DMS153 treated with DMSO at 0.1 percent for 48 hours (cell line): ENCODE data around the gene RLF.
"Not testable (repeated sequence)": the region's sequence is repeated elsewhere in the genome, so short reads cannot be mapped to it uniquely, and the experiment has no call there.

Experiments
- DNase-seq: peaks from one replicate; lab custom pipeline; 2025; ENCODE audit not compliant: unreplicated experiment; lab: John Stamatoyannopoulos, UW

RLF gene

DNA sequence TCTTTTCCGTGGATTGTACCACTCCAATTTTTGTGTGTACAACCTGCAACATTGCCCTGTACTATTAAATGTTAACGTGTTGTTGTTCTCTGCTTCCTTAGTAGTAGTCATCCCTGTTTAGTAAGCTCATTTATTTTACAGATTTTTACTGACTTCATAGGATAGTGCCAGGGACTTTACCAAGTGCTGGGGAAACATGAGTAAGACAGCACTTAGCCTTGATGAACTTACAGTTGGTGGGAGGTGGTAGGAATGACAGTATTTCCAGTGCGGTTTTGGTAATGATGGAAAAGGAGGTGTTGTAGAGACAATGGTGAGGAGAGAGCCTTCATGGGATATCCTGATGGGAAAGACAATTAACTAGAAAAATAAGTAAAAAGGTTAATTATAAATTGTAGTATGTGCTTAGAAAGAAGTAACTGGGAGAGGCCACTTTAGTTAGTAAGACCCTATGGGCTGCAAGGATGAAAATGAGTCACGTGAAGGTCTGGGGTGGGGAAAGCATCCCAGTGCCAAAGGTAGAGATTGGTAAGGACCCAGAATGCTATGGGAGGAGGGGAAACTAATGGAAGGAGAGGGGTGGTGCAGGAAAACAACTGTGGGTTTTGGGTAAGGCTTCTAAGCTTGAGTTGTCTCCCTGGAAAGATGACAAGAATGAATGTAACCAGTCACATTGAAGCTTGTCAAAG lies 1.7 kb downstream of the RLF start:
- no peak for DNase-seq

DNA sequence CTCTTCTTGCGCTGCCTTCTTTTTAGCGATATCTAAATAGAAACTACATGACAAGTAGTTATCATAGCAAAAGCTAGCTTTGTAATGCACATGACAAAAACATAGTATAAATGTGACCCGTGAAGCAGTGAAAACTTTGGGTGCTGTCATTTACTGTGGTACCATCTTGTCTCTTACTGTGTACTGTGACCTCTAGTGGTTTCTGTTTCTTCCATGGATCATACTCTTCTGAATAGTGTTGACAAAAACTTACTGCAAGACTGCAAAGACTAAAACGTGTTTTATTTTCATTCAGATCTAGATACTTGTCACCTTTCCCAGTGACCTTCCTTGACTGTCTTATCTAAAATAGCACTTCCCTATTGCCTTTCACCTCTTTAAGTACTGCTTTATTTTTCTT lies 6.1 kb downstream of the RLF start:
- no peak for DNase-seq

DNA sequence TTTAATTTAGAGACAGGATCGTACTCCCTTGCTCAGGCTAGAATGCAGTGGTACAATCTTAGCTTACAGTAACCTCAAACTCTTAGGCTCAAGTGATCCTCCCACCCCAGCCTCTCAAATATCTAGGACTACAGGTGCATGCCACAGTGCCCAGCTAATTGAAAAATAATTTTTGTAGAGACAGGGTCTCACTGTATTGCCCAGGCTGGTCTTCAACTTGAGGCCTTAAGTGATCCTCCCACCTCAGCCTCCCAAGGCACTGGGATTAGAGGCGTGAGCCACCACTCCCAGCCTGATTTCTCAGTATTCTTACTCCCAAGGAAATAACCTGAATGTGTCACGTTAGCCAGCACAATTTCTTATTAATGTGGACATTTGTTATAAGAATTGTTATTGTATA lies 9.8 kb downstream of the RLF start:
- no peak for DNase-seq

DNA sequence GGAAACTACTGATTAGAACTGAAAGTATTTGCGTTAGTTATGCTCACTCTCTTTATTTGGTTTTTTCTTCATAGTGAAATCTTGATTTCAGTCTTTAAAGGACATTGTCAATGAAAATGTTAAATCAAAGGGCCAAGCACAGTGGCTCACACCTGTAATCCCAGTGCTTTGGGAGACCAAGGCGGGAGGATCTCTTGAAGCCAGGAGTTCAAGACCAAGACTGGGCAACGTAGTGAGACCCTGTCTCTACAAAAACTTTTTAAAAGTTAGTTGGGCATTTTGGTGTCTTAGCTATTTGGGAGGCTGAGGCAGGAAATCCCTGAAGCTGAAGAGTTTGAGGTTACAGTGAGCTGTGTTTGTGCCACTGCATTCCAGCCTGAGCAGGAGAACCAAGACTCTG lies 13.6 kb downstream of the RLF start:
- no peak for DNase-seq

DNA sequence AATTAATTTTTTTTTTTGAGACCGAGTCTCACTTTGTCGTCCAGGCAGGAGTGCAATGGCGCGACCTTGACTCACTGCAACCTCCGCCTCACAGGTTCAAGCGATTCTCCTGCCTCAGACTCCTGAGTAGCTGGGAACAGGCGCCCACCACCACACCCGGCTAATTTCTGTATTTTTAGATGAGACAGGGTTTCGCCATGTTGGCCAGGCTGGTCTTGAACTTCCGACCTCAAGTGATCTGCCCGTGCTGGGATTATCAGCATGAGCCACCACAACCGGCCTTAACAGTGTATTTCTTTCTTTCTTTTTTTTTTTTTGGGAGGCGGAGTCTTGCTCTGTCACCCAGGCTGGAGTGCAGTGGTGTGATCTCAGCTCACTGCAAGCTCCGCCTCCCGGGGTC lies 15.8 kb downstream of the RLF start:
- not testable (repeated sequence) for DNase-seq

DNA sequence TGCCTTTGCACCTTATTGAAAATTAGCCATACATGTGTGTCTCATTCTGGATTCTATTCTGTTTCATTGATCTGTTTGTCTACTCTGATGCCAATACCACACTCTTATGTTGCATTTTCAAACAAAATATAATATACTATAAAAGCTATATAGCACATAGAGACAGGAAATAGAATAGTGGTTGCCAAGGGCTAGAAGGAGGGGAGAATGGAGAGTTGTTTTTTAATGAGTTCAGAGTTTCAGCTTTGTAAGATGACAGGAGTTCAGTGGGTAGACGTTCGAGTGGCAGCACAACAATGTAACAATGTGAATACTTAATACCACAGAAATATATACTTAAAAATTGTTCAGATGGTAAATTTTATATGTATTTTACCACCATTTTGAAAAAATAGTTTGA lies 17.0 kb downstream of the RLF start:
- no peak for DNase-seq

DNA sequence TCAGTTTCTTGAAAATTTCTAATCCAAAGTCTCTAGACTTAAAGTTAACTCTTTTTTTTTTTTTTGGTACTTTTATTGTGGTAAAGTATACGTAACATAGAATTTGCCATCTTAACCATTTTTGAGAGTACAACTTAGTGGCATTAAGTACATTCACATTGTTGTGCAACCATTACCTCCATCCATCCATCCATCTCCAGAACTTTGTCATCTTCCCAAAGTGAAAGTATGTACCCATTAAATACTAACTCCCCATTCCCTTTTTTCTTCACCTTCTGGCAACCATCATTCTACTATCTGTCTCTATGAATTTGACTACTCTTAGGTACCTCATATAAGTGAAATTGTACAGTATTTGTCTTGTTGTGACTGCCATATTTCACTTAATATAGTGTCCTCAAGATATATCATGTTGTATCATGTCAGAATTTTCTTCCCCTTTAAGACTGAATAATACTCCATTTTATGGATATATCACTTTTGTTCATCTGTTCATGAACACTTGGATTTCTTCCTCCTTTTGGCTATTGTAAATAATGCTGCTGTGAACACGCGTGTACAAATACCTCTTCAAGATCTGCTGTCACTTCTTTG lies 18.4 kb downstream of the RLF start:
- no peak for DNase-seq

DNA sequence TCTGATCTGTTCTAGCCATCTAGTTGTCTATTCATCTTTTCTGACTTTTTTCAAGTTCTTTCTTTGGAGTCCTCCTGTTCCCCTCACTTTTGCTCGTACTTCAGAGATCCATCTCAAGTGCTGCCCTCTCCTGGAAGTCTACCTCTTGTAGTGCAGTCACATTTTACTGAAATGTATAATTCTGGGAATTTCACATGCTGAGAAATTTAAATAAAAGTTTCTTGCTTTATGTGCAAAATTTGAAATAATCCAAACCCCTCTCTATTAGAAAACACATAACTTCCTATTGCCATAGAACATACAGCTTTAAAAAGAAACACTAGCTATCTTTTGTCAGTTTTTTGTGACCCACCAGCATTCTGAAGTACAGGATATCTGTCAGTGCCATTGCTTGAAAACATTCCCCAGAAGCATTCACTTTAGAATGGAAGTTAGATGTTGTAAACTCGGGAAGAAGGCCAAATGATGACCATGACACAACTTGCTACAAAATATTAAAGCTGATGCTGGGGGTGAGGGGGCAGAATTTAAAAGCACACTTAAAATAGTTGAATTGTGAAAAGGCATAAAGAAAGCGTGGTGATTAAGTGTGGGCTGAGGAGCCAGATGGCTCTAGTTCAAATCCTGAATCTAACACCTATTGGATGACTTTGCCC lies 22.0 kb downstream of the RLF start:
- no peak for DNase-seq

DNA sequence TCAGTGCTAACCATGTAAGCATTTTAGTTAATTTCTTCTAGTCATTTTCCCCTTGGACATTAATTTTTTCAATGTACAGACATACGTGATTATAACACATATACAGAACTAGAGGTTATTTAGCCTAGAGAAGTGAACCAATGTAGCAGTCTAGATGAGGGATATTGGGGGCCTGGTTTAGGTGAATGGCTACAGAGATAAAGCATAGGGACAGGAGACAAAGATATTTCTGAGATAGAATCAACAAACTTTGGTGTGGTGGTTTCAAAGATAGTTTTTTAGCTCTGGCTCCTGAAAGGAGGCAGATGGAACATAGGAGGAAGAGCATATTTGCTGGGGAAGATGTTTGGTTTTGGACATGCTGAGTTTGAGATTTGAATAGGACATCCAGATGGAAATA lies 23.0 kb downstream of the RLF start:
- DNase-seq: no peak

DNA sequence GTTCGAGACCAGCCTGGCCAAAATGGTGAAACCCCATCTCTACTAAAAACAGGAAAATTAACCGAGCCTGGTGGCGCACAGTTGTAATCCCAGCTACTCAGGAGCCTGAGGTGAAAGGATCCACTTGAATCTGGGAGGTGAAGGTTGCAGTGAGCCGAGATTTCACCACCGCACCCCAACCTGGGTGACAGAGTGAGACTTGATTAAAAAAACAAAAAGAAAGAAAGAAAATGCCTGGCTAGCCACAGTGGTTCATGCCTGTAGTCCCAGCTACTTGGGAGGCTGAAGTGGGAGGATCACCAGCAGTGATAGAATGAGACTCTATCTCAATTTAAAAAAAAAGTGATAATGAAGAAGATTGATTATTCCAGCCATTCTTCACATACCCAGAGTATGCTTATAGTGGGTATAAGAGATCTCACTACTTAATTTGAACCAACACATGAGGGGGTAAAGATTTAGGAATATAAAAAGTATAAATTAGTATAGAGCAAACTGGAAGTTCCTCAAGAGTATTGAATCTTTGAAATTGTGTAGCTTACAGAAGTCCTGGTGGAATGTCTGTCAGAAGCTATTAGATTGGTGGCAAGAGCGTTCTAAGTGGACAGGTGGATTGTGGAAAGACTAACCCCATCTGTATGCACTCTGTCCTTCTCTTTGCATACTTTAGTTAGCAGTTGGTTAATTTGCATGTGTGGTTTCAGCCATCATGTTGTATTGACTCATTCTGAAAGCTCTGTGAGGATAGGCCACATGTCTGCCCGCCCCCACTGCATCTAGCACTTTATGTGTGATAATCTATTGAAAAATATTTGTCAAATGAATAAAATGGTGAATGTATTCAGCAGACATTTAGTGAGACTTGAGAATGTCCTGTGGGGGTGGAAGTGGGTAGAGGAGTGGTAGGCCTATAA lies 25.0 kb downstream of the RLF start:
- no peak for DNase-seq

DNA sequence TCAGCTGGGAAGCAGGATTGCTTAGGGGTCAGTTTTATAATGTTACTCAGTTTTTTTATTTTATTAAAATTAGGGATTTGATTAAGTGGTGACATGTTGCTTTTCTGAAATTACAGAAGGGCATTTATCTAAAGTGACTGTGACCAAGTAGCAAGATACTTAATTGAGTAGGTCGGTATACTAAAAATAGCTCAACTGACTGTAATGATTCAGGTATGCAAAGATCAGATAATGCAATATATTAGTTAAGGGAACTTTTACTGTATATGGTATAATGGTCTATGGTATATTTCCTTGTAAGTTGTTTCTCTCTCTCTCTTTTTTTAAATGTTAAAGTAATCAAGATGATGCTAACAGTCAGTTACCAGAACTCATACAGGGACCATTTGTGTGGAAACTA lies 26.2 kb downstream of the RLF start:
- DNase-seq: no peak

DNA sequence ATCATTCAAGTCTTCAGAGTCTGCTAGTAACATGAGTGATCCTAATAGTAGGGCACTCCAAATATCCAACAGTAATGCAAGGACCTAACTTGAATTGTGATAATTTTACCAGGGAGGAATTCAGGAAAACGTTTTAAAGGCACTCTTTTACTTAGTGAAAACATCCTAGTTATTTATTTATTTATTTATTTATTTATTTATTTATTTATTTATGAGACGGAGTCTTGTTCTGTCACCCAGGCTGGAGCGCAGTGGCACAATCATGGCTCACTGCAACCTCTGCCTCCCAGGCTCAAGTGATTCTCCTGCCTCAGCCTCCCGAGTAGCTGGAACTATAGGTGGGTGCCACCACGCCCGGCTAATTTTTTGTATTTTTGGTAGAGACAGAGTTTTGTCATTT lies 33.5 kb downstream of the RLF start:
- DNase-seq: not testable (repeated sequence)

DNA sequence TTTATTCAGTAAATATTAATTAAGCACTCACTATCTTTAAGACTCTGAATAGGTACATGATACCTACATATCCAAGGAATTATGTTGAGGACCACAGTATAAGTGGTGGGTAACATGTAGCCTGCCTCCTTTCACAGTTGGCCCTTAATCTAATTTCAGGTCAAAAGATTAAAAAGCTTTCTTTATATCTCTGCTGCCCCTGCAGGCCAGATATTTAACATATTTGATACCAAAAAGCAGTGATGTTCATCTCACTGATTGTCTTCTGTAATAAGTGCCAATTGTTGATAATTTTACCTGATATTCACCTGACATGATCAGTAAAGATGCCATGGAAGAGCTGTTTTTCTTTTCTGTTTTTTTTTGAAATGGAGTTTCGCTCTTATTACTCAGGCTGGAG lies 36.5 kb downstream of the RLF start:
- no peak for DNase-seq

DNA sequence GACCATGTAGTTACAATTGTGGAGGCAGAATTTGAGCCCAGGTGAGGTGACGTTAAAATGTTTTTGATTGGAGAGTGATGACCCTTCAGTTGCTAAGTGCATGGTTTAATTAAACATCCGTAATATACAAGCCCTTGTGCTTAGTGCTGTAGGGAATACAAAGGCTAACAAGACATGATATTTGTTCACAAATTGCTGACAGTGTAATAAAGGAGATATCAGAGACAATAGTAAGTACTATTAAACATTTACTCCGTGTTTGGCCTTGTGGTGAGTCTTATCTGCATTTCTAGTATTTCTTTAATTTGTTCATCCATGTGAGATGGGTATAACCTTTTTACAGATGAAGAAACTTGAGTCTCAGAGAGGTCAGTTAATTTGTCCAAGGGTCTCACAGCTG lies 37.9 kb downstream of the RLF start:
- no peak for DNase-seq

DNA sequence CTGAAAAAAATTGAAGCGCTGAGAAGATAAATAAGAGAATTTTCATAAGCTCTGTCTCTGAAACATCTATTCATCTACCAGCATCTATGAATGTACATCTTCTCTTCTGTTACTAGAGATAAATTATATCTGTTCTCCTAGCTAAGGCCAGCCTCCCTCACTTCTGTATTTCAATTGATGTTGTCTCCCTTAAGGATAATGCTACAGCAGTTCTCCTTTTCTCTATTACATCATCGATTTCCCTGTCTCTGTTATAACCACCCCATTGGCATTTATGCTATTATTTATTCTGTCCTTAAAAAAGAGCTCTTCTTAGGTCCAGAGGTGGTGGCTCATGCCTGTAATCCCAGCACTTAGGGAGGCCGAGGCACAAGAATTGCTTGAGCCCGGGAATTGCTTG lies 43.7 kb downstream of the RLF start:
- DNase-seq: no peak

DNA sequence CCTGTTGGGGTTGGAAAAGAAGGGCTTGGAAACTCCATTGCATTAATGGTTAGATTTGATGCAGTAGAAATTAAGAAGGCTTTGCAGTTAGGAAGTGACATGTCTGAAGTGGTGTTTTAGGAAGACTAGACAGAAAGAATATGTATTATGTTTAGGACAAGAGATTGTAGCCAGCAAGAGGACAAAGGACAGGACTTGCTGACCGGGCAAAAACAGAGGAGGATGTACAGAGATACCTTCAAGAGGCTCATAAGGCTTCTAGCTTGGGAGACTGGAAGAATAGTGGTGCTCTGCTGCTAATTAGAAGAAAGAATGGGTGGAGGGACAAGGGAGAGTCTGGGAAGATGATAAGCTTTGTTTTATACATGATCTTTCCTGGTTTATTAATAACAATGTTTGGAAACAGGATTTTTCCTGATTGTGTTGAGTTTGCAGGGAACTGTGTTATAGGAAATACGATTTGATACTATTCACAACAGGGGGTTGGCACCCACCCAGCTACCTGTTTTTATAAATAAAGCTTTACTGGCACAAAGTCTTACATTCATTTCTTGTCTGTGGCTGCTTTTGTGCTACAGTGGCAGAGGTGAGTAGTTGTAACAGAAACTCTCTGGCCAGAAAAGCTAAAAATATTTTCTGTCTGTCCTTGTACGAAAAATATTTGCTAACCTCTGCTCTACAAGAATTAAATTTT lies 49.5 kb downstream of the RLF start:
- no peak for DNase-seq

DNA sequence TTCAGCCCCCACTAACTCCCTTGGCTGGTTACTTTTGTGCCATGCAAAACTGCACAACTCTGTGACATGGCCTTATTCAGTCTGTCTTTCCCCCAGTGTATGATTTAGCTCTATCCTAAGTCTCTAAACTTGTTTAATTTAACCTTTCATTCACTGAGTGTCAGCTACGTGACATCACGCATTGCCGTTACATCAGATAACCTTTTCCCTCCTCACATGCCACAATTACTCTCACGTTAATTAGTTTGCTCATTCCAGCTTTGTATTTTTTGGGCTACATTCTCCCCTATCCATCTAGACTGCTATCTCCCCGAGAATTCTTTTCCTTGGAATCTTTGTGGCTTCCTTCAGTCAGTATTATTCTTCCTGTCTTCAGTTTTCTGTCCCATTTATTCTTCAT lies 57.1 kb downstream of the RLF start:
- no peak for DNase-seq

DNA sequence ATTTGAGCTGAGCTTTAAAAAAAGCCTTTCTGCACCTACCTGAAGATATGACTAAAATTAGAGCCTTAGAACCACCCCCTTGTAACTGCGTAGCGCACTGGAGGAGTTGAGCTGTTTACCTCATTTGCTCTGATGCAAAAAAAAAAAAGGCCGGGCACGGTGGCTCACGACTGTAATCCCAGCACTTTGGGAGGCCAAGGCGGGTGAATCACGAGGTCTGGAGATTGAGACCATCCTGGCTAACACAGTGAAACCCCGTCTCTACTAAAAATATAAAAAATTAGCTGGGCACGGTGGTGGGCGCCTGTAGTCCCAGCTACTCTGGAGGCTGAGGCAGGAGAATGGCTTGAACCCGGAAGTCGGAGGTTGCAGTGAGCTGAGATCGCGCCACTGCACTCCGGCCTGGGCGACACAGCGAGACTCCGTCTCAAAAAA lies 60.3 kb downstream of the RLF start:
- not testable (repeated sequence) for DNase-seq

DNA sequence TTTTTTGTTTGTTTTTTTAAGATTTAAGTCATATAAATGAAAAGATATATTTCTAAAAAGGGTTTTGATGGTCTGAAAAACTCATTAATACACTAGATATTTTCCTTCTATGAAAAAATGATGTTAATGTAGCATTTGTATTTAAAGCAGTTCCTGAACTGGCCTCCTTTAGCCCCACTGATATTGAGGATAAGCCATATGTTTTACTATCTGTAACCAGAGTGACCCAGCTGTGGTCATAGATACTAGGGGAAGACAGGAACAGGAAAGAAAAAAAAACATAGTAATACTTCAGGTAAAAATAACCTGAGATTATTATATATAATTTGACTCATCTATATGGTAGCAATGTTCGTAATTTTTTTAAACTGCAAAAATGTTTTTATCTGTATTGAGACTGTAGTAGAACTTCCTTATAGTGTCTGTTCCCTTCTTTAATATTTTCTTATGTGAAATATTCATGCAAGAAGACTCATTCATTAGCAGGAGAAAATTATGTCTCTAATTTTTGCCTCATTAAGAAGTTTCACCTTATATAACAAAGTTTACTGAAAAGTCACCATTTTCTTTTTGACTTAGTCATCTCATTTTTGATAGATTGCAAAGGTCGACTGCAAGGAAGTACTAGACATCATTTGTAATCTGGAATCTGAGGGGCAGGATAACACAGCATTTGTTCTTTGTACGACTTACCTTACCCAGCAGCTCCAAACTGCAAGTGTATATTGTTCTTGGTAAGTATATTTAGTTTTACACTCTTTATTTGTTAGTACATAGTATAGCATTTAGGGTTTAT lies 61.0 kb downstream of the RLF start:
- DNase-seq: no peak

DNA sequence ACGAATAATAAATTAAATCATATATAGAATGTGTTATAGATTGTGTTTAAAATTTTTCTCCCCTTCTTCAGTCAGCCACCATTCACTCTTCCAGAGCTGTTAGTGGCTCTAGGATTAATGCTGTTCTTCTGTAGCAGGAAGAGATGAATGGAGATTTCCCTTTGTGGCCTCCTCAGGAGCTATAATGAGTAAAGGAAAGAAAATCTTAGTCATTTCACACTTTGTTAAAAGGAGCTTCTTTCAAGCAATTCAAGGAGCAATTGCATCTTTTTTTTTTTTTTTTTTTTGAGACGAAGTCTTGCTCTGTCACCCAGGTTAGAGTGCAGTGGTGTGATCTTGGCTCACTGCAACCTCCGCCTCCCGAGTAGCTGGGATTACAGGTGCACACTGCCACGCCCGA lies 62.9 kb downstream of the RLF start:
- DNase-seq: no peak
